Upper lobe of left lung (tissue), 6 donors: ENCODE results near the gene MIAT. TPM values are rescaled to one million over a fixed set of nuclear protein-coding genes. Genes with fewer than 3 reads are reported as not detected.

Source experiments
- ATAC-seq, 2 donors: fragments of 200-7000 bp; cut with Tn5 transposase; one replicate each; pipeline ENCODE4 v1.9.1; 2022; ENCODE audit warnings: mild to moderate bottlenecking in 2 of 2, moderate library complexity in 2 of 2; ENCODE audit not compliant: low FRiP score in 2 of 2
- DNase-seq, 2 donors: peaks; one replicate each; pipeline ENCODE4 v3.0.0-alpha.2; 2019 to 2020
- H3K27ac ChIP-seq, 4 donors: fragments of 200-600 bp; sonication (generic); one replicate each; pipeline ENCODE4 v1.5.1; 2016 to 2019
- H3K27me3 ChIP-seq, 4 donors: fragments of 200-600 bp; sonication (generic); one replicate each; pipeline ENCODE4 v1.5.1; 2017 to 2019
- H3K36me3 ChIP-seq, 4 donors: fragments of 200-600 bp; sonication (generic); one replicate each; pipeline ENCODE4 v1.5.1; 2016 to 2019
- H3K4me1 ChIP-seq, 4 donors: fragments of 200-600 bp; sonication (generic); one replicate each; pipeline ENCODE4 v1.5.1; 2018 to 2019
- H3K4me3 ChIP-seq, 4 donors: fragments of 200-600 bp; sonication (generic); one replicate each; pipeline ENCODE4 v1.5.1; 2017 to 2019; ENCODE audit warnings: mild to moderate bottlenecking in 2 of 4, moderate library complexity in 1 of 4
- H3K9me3 ChIP-seq, 4 donors: fragments of 200-600 bp; sonication (generic); one replicate each; pipeline ENCODE4 v1.5.1; 2018 to 2019
- CTCF ChIP-seq, 6 experiments: fragments of 450-650 bp in 4 of 6; fragments of 200-600 bp in 2 of 6; sonication (generic) in 2 of 6; IDR thresholded peaks; one replicate each; pipeline ENCODE4 v1.5.1; 2016 to 2019; ENCODE audit warnings: antibody characterized with exemption in 6 of 6
- EP300 ChIP-seq, 4 donors: sonication (generic); formaldehyde crosslinking; IDR thresholded peaks; one replicate each; pipeline ENCODE4 v1.5.1; 2017; ENCODE audit warnings: antibody characterized with exemption in 4 of 4, control low read depth in 2 of 4
- POLR2A ChIP-seq, 4 donors: fragments of 450-650 bp; IDR thresholded peaks; one replicate each; pipeline ENCODE4 v1.5.1; 2016 to 2017; ENCODE audit warnings: antibody characterized with exemption in 4 of 4, mild to moderate bottlenecking in 2 of 4
- POLR2AphosphoS5 ChIP-seq, 2 donors: sonication (generic); formaldehyde crosslinking; IDR thresholded peaks; one replicate each; pipeline ENCODE4 v1.5.1; 2017; ENCODE audit warnings: antibody characterized with exemption in 2 of 2
- WGBS, 2 donors: methylation state at CpG; one replicate each; pipeline ENCODE4 v1.1.5; 2017 to 2018; 5-methylcytosine and 5-hydroxymethylcytosine counted together
- total RNA-seq, 6 donors: library from RNA; depleted of rRNA in 4 of 6; stranded (reverse); fragments of >200 nt in 4 of 6; gene quantifications; one replicate each; pipeline versions ENCODE4 v1.1.0 to v1.2.1, GENCODE V29; 2016 to 2021
- donor health status: DM: no; HTN: no; CAD: no; lungs with moderate emphysema.
- donor health status: DM: no; HTN: yes; CAD: no; lungs with severe emphysema.

The MIAT gene
- total RNA-seq, 6 donors from 2014 or later = 3.0 to 24.1 (median 6.1) TPM

GRCh38 chr22:26616650-26617049 lies 40.7 kb upstream of the MIAT start:
- WGBS, 2 donors = 61 to 63% methylated on average over 2 of the region's 2 CpGs
- H3K27me3 ChIP-seq = no peaks in the 10 kb centered on the region
- ATAC-seq = no peak

GRCh38 chr22:26617271-26618199 lies 39.9 kb upstream of the MIAT start, which contains the start of gene CRYBB1:
TSS of gene CRYBB1 (minus strand) at chr22:26618027. CDS start at chr22:26616319, 1,708 bp downstream.
- DNase-seq (no peak), ATAC-seq (peak in 1 of 2 donors; percentile 71)
- Histone ChIP-seq H3K9me3 (no peaks in the 10 kb centered on the region), H3K27me3 (no peaks in the 10 kb centered on the region), H3K27ac (peak within 1 kb of the TSS in 3 of 4 donors; percentile 36 to 57 (median 52)), H3K4me1 (peaks cover 14 to 33% (median 22%) of the 10 kb centered on the region in 4 donors), H3K4me3 (no peak within 1 kb of the TSS), H3K36me3 (no peaks in the 10 kb centered on the region)
- 61% methylated on average over 6 to 7 of the region's 7 CpGs for WGBS, 2 donors
- TF ChIP-seq EP300 (IDR thresholded peaks at IDR 0.05) (no peak), POLR2AphosphoS5 (IDR thresholded peaks at IDR 0.05) (no peak), POLR2A (IDR thresholded peaks at IDR 0.05) (no peak)

More at GRCh38 chr22:26616650-26617049, 40.7 kb upstream of the MIAT start:
- Histone ChIP-seq H3K27ac (no peak overlapping the region), H3K9me3 (no peaks in the 10 kb centered on the region), H3K4me3 (no peak overlapping the region), H3K36me3 (no peaks in the 10 kb centered on the region), H3K4me1 (peaks cover 14 to 33% (median 22%) of the 10 kb centered on the region in 4 donors)
- TF ChIP-seq CTCF (IDR thresholded peaks at IDR 0.05) (no peak), EP300 (IDR thresholded peaks at IDR 0.05) (no peak), POLR2A (IDR thresholded peaks at IDR 0.05) (no peak), POLR2AphosphoS5 (IDR thresholded peaks at IDR 0.05) (no peak)
- DNase-seq = no peak

- Histone ChIP-seq H3K27me3 (no peaks in the 10 kb centered on the region), H3K9me3 (no peaks in the 10 kb centered on the region), H3K36me3 (no peaks in the 10 kb centered on the region), H3K27ac (peak overlapping the region in 2 of 4 donors; percentile 36 to 57), H3K4me1 (peaks cover 14 to 33% (median 22%) of the 10 kb centered on the region in 4 donors), H3K4me3 (no peak overlapping the region)
- no peak for DNase-seq
- TF ChIP-seq CTCF (IDR thresholded peaks at IDR 0.05) (no peak), POLR2AphosphoS5 (IDR thresholded peaks at IDR 0.05) (no peak), EP300 (IDR thresholded peaks at IDR 0.05) (no peak), POLR2A (IDR thresholded peaks at IDR 0.05) (no peak)
- 87% methylated on average over 8 of the region's 8 CpGs for WGBS, 2 donors
- ATAC-seq = no peak
These were observed 38.9 kb upstream of the MIAT start for GRCh38 chr22:26618455-26618854.

- Histone ChIP-seq H3K27ac (peak overlapping the region in 2 of 4 donors; percentile 12 to 36), H3K27me3 (no peaks in the 10 kb centered on the region), H3K4me1 (peaks cover 14 to 33% (median 22%) of the 10 kb centered on the region in 4 donors), H3K4me3 (no peak overlapping the region), H3K9me3 (no peaks in the 10 kb centered on the region), H3K36me3 (no peaks in the 10 kb centered on the region)
- ATAC-seq (no peak), DNase-seq (no peak)
- TF ChIP-seq EP300 (IDR thresholded peaks at IDR 0.05) = no peak
- no peak for TF ChIP-seq CTCF (IDR thresholded peaks at IDR 0.05)
- TF ChIP-seq POLR2A (IDR thresholded peaks at IDR 0.05) = no peak
- no peak for TF ChIP-seq POLR2AphosphoS5 (IDR thresholded peaks at IDR 0.05)
- 36 to 38% methylated on average over 5 to 6 of the region's 6 CpGs for WGBS, 2 donors
These were observed 37.9 kb upstream of the MIAT start for GRCh38 chr22:26619510-26619909.

GRCh38 chr22:26620197-26620596 lies 37.2 kb upstream of the MIAT start:
- no peaks in the 10 kb centered on the region for H3K27me3 ChIP-seq
- WGBS, 2 donors = 94 to 96% methylated on average over 2 of the region's 2 CpGs
- no peak for DNase-seq
- TF ChIP-seq POLR2A (IDR thresholded peaks at IDR 0.05) (no peak), POLR2AphosphoS5 (IDR thresholded peaks at IDR 0.05) (no peak), CTCF (IDR thresholded peaks at IDR 0.05) (no peak), EP300 (IDR thresholded peaks at IDR 0.05) (no peak)
- no peaks in the 10 kb centered on the region for H3K36me3 ChIP-seq
- no peak for ATAC-seq
- H3K4me3 ChIP-seq = no peak overlapping the region
- H3K4me1 ChIP-seq = peaks cover 14 to 33% (median 22%) of the 10 kb centered on the region in 4 donors
- H3K27ac ChIP-seq = no peak overlapping the region
- H3K9me3 ChIP-seq = no peaks in the 10 kb centered on the region
